Frontal cortex (tissue), 4 donors: ENCODE data around the gene WDFY1. TPM values are rescaled to one million over a fixed set of nuclear protein-coding genes. Genes with fewer than 3 reads are reported as not detected.

Experiments used
- DNase-seq, 2 donors: peaks; one replicate each; pipeline ENCODE4 v3.0.0; 2012; ENCODE audit warnings: low spot score in 2 of 2
- FAIRE-seq: peaks from 2 replicates; lab custom pipeline; 2012; peaks lifted over from hg19 to GRCh38; lab: Jason Lieb, UNC
- total RNA-seq: library from RNA; depleted of rRNA; stranded (reverse); fragments of >200 nt; gene quantifications from one replicate; pipeline ENCODE4 v1.2.3, GENCODE V29; 2014
- donor health status: control.
- donor health status: control.
- donor health status: control.

The WDFY1 gene
- total RNA-seq, 1 donor from 2014 or later = 50.5 TPM

- no peak for FAIRE-seq
Measured at GRCh38 chr2:223829128-223829527, 116.0 kb downstream of the WDFY1 start.

GRCh38 chr2:223828314-223828713 lies 116.8 kb downstream of the WDFY1 start:
- no peak for DNase-seq
- FAIRE-seq = no peak

More at GRCh38 chr2:223829128-223829527, 116.0 kb downstream of the WDFY1 start:
- DNase-seq = no peak

GRCh38 chr2:223826995-223827394 lies 118.1 kb downstream of the WDFY1 start:
- no peak for FAIRE-seq
- DNase-seq = no peak

Other genes with a start within 250 kb of the WDFY1 start
- 2.0 TPM for gene AP1S3, start 107.8 kb downstream of the WDFY1 start, total RNA-seq
- 106 TPM for gene MRPL44, start 12.1 kb upstream of the WDFY1 start, total RNA-seq
- 36.3 TPM for gene SERPINE2, start 94.0 kb upstream of the WDFY1 start, total RNA-seq